Liver (tissue), 4 donors: Measurements from ENCODE around the gene PCDHGA9. TPM values are rescaled to one million over a fixed set of nuclear protein-coding genes. Genes with fewer than 3 reads are reported as not detected.

Source experiments
- polyA plus RNA-seq, 2 donors: library from polyadenylated mRNA; stranded (reverse) in 1 of 2; unstranded in 1 of 2; fragments of 200-250 nt in 1 of 2; fragments of >200 nt in 1 of 2; fragmentation: Nextera tagmentation in 1 of 2; extraction: Ambion mirVana in 1 of 2; gene quantifications; one replicate each; pipeline versions ENCODE4 v1.2.1 to v1.2.3, GENCODE V29; 2013 to 2015
- total RNA-seq, 2 donors: library from RNA; depleted of rRNA; stranded (reverse); fragments of >200 nt; gene quantifications; one replicate each; pipeline ENCODE4 v1.2.3, GENCODE V29; 2014
- donor health status: healthy.
- donor health status: healthy.
- donor health status: healthy.

Gene PCDHGA9
- total and polyA plus RNA-seq, 4 donors = 0.11 to 2.8 (median 0.57) TPM

Other genes starting within 250 kb of the PCDHGA9 start
Only the 30 nearest of the 37 such genes appear.
- gene PCDHB9, start 215.6 kb upstream of the PCDHGA9 start, total RNA-seq = under 1 TPM; 0.09 to 0.25 TPM
- under 1 TPM; 0.03 to 0.07 TPM for gene PCDHB9, start 215.6 kb upstream of the PCDHGA9 start, polyA plus RNA-seq
- gene PCDHB10, start 210.4 kb upstream of the PCDHGA9 start, total RNA-seq = under 1 TPM; 0.14 to 0.17 TPM
- under 1 TPM; 0.07 TPM for gene PCDHB10, start 210.4 kb upstream of the PCDHGA9 start, polyA plus RNA-seq
- gene PCDHB11, start 203.2 kb upstream of the PCDHGA9 start, total RNA-seq = under 1 TPM; 0.23 to 0.33 TPM
- under 1 TPM; 0.08 to 0.09 TPM for gene PCDHB11, start 203.2 kb upstream of the PCDHGA9 start, polyA plus RNA-seq
- under 1 TPM; 0.28 to 0.33 TPM for gene PCDHB12, start 194.1 kb upstream of the PCDHGA9 start, total RNA-seq
- gene PCDHB12, start 194.1 kb upstream of the PCDHGA9 start, polyA plus RNA-seq = under 1 TPM; 0.06 to 0.12 TPM
- under 1 TPM; 0.19 to 0.42 TPM for gene PCDHB13, start 188.9 kb upstream of the PCDHGA9 start, total RNA-seq
- gene PCDHB13, start 188.9 kb upstream of the PCDHGA9 start, polyA plus RNA-seq = under 1 TPM; 0.11 to 0.17 TPM
- under 1 TPM; 0.42 to 0.47 TPM for gene PCDHB14, start 179.4 kb upstream of the PCDHGA9 start, total RNA-seq
- under 1 TPM; 0.10 to 0.23 TPM for gene PCDHB14, start 179.4 kb upstream of the PCDHGA9 start, polyA plus RNA-seq
- gene PCDHB15, start 157.4 kb upstream of the PCDHGA9 start, total RNA-seq = under 1 TPM; 0.28 to 0.59 TPM
- under 1 TPM; 0.21 to 0.52 TPM for gene PCDHB15, start 157.4 kb upstream of the PCDHGA9 start, polyA plus RNA-seq
- under 1 TPM; 0.19 to 0.42 TPM for gene SLC25A2, start 98.7 kb upstream of the PCDHGA9 start, total RNA-seq
- not detected for gene SLC25A2, start 98.7 kb upstream of the PCDHGA9 start, polyA plus RNA-seq
- gene TAF7, start 82.0 kb upstream of the PCDHGA9 start, total RNA-seq = 10 to 100 TPM; 25.7 to 36.3 TPM
- gene TAF7, start 82.0 kb upstream of the PCDHGA9 start, polyA plus RNA-seq = 10 to 100 TPM; 23.5 to 30.8 TPM
- gene PCDHGA1, start 72.3 kb upstream of the PCDHGA9 start, total RNA-seq = under 1 TPM; 0.05 to 0.08 TPM
- gene PCDHGA1, start 72.3 kb upstream of the PCDHGA9 start, polyA plus RNA-seq = under 1 TPM in 1 of 2 donors, not detected in 1; 0.05 TPM
- under 1 TPM; 0.23 to 0.42 TPM for gene PCDHGA2, start 64.0 kb upstream of the PCDHGA9 start, total RNA-seq
- gene PCDHGA2, start 64.0 kb upstream of the PCDHGA9 start, polyA plus RNA-seq = under 1 TPM; 0.26 to 0.46 TPM
- under 1 TPM; 0.09 to 0.59 TPM for gene PCDHGA3, start 58.9 kb upstream of the PCDHGA9 start, total RNA-seq
- gene PCDHGA3, start 58.9 kb upstream of the PCDHGA9 start, polyA plus RNA-seq = under 1 TPM; 0.25 to 0.32 TPM
- gene PCDHGB1, start 52.7 kb upstream of the PCDHGA9 start, total RNA-seq = under 1 TPM; 0.14 to 0.75 TPM
- gene PCDHGB1, start 52.7 kb upstream of the PCDHGA9 start, polyA plus RNA-seq = under 1 TPM; 0.10 to 0.11 TPM
- under 1 TPM; 0.23 to 0.92 TPM for gene PCDHGA4, start 47.8 kb upstream of the PCDHGA9 start, total RNA-seq
- gene PCDHGA4, start 47.8 kb upstream of the PCDHGA9 start, polyA plus RNA-seq = under 1 TPM; 0.15 to 0.21 TPM
- 1 to 10 TPM in 1 of 2 donors, under 1 TPM in 1; 0.47 to 1.0 TPM for gene PCDHGB2, start 42.8 kb upstream of the PCDHGA9 start, total RNA-seq
- gene PCDHGB2, start 42.8 kb upstream of the PCDHGA9 start, polyA plus RNA-seq = under 1 TPM in 1 of 2 donors, not detected in 1; 0.28 TPM
- gene PCDHGA5, start 38.6 kb upstream of the PCDHGA9 start, total RNA-seq = under 1 TPM; 0.09 to 0.50 TPM
- gene PCDHGA5, start 38.6 kb upstream of the PCDHGA9 start, polyA plus RNA-seq = under 1 TPM; 0.04 to 0.08 TPM
- 1 to 10 TPM in 1 of 2 donors, under 1 TPM in 1; 0.37 to 1.2 TPM for gene PCDHGB3, start 32.5 kb upstream of the PCDHGA9 start, total RNA-seq
- under 1 TPM in 1 of 2 donors, not detected in 1; 0.07 TPM for gene PCDHGB3, start 32.5 kb upstream of the PCDHGA9 start, polyA plus RNA-seq
- under 1 TPM; 0.37 to 0.67 TPM for gene PCDHGA6, start 28.9 kb upstream of the PCDHGA9 start, total RNA-seq
- under 1 TPM; 0.08 to 0.18 TPM for gene PCDHGA6, start 28.9 kb upstream of the PCDHGA9 start, polyA plus RNA-seq
- under 1 TPM; 0.19 to 0.67 TPM for gene PCDHGA7, start 20.0 kb upstream of the PCDHGA9 start, total RNA-seq
- under 1 TPM; 0.21 TPM for gene PCDHGA7, start 20.0 kb upstream of the PCDHGA9 start, polyA plus RNA-seq
- 1 to 10 TPM; 1.7 to 2.8 TPM for gene PCDHGB4, start 15.1 kb upstream of the PCDHGA9 start, total RNA-seq
- gene PCDHGB4, start 15.1 kb upstream of the PCDHGA9 start, polyA plus RNA-seq = 1 to 10 TPM in 1 of 2 donors, under 1 TPM in 1; 0.76 to 1.4 TPM
- gene PCDHGA8, start 10.1 kb upstream of the PCDHGA9 start, total RNA-seq = under 1 TPM; 0.14 to 0.75 TPM
- under 1 TPM; 0.02 to 0.13 TPM for gene PCDHGA8, start 10.1 kb upstream of the PCDHGA9 start, polyA plus RNA-seq
- 1 to 10 TPM; 2.5 to 3.8 TPM for gene PCDHGB5, start 4.8 kb upstream of the PCDHGA9 start, total RNA-seq
- gene PCDHGB5, start 4.8 kb upstream of the PCDHGA9 start, polyA plus RNA-seq = 1 to 10 TPM in 1 of 2 donors, under 1 TPM in 1; 0.76 to 2.0 TPM
- gene PCDHGB6, start 5.2 kb downstream of the PCDHGA9 start, total RNA-seq = 1 to 10 TPM; 1.4 to 2.8 TPM
- gene PCDHGB6, start 5.2 kb downstream of the PCDHGA9 start, polyA plus RNA-seq = 1 to 10 TPM in 1 of 2 donors, under 1 TPM in 1; 0.53 to 1.8 TPM
- 1 to 10 TPM; 2.0 to 3.9 TPM for gene PCDHGA10, start 10.2 kb downstream of the PCDHGA9 start, total RNA-seq
- gene PCDHGA10, start 10.2 kb downstream of the PCDHGA9 start, polyA plus RNA-seq = 1 to 10 TPM; 1.2 to 1.3 TPM
- gene PCDHGB7, start 14.9 kb downstream of the PCDHGA9 start, total RNA-seq = 1 to 10 TPM; 1.6 to 3.1 TPM
- under 1 TPM; 0.74 to 0.78 TPM for gene PCDHGB7, start 14.9 kb downstream of the PCDHGA9 start, polyA plus RNA-seq
- gene PCDHGA11, start 18.3 kb downstream of the PCDHGA9 start, total RNA-seq = 1 to 10 TPM in 1 of 2 donors, under 1 TPM in 1; 0.75 to 2.5 TPM
- gene PCDHGA11, start 18.3 kb downstream of the PCDHGA9 start, polyA plus RNA-seq = under 1 TPM; 0.22 to 0.25 TPM
- gene PCDHGA12, start 27.7 kb downstream of the PCDHGA9 start, total RNA-seq = 1 to 10 TPM in 1 of 2 donors, under 1 TPM in 1; 0.37 to 1.9 TPM
- under 1 TPM; 0.39 to 0.74 TPM for gene PCDHGA12, start 27.7 kb downstream of the PCDHGA9 start, polyA plus RNA-seq
- 1 to 10 TPM; 3.7 to 5.7 TPM for gene PCDHGC3, start 73.2 kb downstream of the PCDHGA9 start, total RNA-seq
- gene PCDHGC3, start 73.2 kb downstream of the PCDHGA9 start, polyA plus RNA-seq = 10 to 100 TPM in 1 of 2 donors, 1 to 10 TPM in 1; 6.8 to 11.0 TPM
- 1 to 10 TPM in 1 of 2 donors, under 1 TPM in 1; 0.33 to 1.4 TPM for gene PCDHGC4, start 82.3 kb downstream of the PCDHGA9 start, total RNA-seq
- not detected for gene PCDHGC4, start 82.3 kb downstream of the PCDHGA9 start, polyA plus RNA-seq
- gene PCDHGC5, start 86.3 kb downstream of the PCDHGA9 start, total RNA-seq = 1 to 10 TPM in 1 of 2 donors, under 1 TPM in 1; 0.19 to 1.1 TPM
- gene PCDHGC5, start 86.3 kb downstream of the PCDHGA9 start, polyA plus RNA-seq = under 1 TPM in 1 of 2 donors, not detected in 1; 0.02 TPM